HG03095 (cell line): ENCODE data around the gene ZNF692.
"Not testable (repeated sequence)": the region's sequence is repeated elsewhere in the genome, so short reads cannot be mapped to it uniquely, and the experiment has no call there.

Experiments
- ATAC-seq: cut with Tn5 transposase; IDR thresholded peaks from one replicate; pipeline ENCODE4 v1.9.1; 2021; ENCODE audit warnings: moderate library complexity; ENCODE audit not compliant: unreplicated experiment

The ZNF692 gene, protein sequence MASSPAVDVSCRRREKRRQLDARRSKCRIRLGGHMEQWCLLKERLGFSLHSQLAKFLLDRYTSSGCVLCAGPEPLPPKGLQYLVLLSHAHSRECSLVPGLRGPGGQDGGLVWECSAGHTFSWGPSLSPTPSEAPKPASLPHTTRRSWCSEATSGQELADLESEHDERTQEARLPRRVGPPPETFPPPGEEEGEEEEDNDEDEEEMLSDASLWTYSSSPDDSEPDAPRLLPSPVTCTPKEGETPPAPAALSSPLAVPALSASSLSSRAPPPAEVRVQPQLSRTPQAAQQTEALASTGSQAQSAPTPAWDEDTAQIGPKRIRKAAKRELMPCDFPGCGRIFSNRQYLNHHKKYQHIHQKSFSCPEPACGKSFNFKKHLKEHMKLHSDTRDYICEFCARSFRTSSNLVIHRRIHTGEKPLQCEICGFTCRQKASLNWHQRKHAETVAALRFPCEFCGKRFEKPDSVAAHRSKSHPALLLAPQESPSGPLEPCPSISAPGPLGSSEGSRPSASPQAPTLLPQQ

GRCh38 chr1:248858891-248859889 is at the start of gene ZNF692:
Gene ZNF692 (minus strand): TSS chr1:248859085. CDS start chr1:248858309, 776 bp downstream.
- ATAC-seq = peak; percentile 67

- peak; percentile 18 for ATAC-seq
Observed at GRCh38 chr1:248906753-248907661, 48.1 kb upstream of the ZNF692 start.

DNA sequence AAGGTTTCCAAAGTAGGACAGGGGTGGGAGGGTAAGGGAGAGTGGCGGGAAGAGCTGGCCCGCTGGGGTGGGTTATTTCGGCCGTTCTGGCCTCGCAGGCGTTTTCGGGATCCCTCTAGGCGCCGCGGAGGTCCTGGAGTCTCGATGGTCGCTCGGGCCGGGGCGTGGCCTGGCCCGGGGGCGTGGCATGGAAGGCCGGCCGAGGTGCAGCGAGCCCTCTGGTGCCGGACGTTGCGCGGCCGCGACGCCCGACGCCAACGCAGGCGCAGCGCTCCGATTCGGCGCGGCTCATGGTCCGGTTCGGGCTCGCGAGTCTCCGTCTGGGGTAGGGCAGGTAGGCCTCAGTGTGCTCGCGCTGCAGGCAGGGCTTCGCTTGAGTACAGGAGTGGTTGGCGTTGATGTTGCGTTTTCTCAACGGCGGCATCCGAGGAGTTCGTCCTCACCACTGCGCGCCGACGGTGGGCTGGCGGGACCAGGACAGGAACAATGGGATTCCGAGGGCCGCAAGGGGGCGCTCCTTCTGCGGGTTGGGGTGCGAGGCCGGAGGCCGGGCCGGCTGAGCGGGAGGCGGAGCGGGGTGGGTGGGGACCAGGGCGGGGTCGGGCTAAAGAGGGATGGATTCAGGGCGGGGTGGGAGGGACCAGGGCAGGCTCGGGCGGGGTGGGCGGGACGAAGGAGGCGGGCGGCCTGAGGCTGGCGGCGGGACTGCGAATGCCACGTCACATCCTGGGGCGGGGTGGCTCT is 47.3 kb upstream of the ZNF692 start, which contains the start of gene PGBD2:
TSS of gene PGBD2 (plus strand) at position 227 of the 744 bp plus-strand sequence. CDS start 7,628 bp downstream, outside the sequence.
- ATAC-seq = peak; percentile 92

DNA sequence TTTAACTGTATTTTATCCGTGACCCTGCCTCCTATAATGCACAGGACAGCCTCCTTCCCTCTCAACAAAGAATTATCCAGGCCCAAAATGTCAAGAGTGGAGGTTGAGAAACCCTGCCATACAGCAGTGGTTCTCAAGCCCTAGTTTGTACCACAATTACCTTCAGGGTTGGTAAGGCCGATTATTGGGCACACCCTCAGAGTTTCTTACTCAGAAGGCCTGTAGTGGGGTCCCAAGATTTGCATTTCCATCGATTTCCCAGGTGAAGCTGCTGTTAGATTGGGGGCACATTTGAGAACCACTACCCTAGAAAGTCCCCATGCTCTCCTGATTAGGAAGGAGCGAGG is 46.8 kb upstream of the ZNF692 start:
- ATAC-seq = no peak

- ATAC-seq = no peak
Observed at GRCh38 chr1:248904437-248905216, 45.7 kb upstream of the ZNF692 start.

DNA sequence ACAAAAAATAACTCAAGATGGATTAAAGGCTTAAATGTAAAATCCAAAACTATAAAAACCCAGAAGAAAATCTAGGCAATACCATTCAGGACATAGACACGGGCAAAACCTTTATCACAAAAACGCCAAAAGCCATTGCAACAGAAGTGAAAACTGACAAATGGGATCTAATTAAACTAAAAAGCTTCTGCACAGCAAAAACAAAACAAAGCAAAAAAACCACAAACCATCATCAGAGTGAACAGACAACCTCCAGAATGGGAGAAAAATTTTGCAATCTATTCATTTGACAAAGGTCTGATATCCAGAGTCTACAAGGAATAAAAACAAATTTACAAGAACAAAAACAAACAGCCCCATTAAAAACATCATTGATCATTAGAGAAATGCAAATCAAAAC is 42.7 kb upstream of the ZNF692 start:
- no peak for ATAC-seq

DNA sequence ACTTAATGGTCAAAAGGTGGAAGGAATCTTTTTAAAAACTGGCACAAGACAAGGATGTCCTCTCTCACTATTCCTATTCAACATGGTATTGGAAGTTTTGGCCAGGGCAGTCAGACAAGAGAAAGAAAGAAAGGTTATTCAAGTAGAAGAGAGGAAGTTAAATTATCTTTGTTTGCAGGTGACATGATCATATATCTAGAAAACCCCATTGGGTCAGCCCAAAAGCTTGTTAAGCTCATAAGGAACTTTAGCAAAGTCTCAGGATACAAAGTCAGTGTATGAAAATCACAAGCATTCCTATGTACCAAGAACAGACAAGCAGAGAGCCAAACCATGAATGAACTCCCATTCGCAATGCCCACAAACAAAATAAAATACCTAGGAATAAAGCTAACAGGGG is 41.8 kb upstream of the ZNF692 start:
- ATAC-seq = no peak

DNA sequence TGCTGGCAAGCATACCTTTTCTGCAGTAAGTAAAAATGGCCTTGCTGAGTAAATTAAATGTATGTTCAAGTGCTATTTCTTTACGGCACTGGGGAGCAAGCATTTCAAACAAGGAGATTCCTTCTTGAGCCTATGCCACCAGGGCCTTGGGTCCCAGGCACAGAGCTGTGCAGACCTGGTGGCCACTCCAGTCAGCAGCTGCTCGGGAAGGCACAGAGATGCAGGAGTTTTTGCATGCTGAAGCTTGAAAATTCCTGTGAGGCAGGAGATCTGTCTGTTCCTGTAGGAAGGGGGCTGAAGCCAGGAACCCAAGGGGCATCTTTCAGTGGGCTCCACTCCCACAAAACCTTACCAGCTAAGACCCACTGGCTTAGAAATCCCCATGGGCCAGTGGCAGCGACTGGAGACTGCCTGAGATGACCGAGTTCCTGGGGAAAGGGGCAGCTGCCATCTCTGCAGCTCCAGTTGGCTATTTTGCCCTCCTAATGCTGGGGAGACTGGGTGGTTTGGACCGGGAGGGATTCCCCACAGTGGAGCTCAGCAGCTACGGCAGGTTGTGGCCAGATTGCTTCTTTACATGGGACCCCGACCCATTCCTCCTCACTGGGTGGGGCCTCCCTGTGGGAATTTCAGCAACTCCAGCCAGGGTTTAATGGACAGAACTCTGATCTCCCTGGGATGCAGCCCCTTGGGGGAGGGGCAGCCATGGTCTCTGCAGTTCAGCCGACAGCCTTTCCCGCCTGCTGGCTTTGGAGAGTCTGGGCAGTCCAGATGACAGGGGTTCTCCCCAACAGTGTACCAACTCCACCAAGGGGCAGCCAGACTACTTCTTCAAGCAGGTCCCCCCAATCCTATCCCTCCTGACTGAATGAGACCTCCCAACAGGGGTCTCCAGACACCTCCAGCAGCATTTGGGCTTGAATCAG is 38.8 kb upstream of the ZNF692 start:
- no peak for ATAC-seq

DNA sequence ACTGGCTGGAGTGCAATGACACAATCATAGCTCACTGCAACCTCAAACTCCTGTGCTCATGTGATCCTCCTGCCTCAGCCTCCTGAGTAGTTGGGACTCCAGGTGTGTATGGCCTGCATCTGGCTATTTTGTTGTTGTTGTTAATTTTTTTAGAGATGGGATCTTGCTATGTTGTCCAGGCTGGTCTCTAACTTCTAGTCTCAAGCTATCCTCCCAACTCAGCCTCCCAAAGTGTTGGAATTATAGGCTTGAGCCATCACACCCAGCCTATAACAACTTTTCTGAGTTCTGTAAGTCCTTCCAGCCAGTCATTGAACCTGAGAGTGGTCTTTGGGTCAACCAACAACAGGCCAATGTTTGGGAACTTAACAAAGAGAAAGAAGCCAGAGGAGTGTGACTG is 36.0 kb upstream of the ZNF692 start:
- ATAC-seq = no peak

- no peak for ATAC-seq
Observed at GRCh38 chr1:248892590-248892989, 33.7 kb upstream of the ZNF692 start.

DNA sequence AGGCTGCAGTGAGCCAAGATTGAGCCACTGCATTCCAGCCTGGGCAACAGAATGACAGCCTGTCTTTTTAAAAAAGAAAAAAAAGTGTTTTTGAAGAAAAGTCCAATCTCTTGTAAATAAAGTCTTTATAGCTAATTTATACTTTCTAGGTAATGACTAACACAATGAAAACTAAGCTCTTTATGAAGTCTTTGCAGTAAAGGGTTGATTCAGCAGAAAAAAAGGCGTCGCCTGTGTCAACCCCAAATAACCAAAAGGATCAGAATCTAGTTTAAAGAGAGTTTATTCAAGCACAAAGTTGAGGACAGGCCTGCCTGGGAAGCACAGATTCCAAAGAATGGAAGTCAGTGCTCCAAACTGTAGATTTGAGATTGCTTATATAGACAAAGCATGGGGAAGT is 32.9 kb upstream of the ZNF692 start:
- ATAC-seq = no peak

DNA sequence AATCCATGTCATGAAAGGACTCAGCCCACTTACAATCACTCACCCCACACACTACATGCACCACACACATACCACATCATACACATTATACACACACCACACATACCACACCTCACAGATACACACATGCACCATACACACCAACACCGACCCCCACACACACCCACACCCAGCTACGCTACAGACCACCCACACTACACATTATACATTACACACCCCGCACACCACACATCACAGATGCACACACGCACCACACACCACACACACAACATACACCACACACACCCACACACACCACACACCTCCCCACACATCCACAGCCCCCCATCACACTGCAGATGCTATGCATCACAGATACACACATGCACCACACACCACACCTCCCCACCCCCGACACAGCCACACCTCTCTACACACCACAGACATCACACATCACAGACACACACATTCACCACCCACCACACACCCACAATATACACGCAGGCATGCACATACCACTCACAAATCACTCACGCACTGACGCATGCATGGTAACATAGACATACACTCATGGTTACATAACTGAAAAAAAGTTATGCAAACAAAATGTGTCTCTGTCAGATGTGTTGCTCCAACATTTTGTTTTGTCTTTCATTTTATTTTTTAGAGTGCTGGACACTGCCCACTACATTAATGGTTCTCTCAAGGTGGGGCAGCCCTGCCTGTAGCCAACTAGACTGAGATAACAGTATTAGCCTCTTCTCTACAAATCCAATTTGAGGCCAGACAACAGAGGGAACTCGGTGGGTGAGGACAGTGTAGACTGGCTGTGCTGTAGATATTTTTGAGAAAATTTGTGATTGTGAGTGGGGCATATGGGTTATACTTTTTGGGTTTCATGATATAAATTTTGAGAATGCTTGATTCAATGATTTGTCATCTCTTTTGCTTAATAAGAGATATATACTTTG is 31.9 kb upstream of the ZNF692 start:
- ATAC-seq = no peak

- ATAC-seq = not testable (repeated sequence)
Observed at GRCh38 chr1:248889914-248890243, 31.0 kb upstream of the ZNF692 start.

DNA sequence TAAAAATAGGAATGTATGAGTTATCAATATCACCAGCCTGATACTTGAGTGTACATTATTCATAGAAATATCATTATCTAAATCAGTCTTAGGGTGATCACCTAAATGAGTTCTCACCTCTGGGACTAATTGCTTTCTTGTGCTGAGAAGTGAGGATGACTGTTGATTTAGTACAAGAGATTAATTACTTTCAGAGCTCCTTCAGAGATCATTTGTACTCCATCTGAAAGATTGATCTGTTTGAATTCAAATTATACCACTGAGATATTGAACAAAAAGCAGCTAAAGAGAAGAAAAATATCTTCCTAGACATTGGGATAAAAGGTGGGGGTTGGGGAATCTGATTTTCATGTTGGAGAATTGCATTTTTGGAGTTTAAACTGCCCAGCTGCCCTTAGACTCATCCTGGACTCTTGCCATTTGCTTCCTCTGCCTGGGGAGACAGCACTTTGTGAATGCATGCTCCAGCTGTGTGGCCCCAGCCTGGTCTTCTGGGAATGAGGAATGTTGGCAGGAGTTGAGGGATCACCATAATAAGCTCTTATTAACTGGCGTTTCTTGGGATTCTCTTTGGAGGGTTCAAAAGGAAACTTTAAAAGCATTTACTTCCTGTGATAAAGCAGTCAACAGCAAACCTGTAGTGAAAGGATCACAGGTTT is 27.5 kb upstream of the ZNF692 start:
- ATAC-seq = no peak

DNA sequence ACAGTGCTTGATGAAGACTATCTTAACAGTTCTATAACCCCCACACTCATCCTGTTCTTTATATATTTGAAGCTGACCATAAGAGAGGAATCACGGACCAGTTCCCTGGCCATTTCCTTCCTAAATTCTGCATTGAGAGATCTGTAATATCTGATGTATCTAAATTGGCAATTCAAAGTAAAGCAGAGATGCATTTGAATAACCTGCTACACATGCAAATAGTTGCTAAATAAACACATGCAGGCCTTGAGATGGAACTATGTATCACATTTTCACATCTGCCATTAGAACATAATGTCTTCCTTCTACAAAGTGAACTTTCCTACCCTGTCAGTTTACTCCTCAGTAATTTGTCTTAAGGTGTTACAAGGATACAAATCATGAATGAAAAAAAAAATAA is 26.8 kb upstream of the ZNF692 start:
- ATAC-seq = no peak

DNA sequence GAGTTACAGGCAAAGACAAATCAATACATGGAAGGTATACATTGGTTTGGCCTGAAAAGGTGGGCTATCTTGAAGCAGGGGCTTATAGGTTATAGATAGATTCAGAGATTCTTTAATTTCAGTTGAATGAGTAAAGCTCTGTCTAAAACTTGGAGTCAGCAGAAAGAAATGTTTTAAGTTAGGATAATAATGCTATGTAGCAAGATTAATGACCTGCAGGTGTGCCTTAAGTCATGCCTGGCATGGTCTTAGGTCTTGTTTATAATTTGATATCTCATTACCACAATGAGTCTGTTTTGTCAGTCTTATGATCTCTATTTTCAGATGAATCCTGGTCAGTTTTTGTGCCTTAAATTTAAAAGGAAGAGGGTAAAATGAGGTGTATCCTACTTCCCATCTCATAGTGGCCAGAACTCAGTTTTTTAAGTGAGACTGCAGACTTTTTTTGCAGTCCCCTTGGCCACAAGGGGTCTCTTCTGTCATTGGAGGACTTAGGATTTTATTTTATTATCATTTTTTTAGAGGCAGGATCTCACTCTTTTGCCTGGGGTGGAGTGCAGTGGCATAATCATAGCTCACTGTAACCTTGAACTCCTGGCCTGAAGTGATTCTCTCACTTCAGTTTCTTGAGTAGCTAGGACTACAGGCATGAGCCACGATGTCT is 25.9 kb upstream of the ZNF692 start:
- ATAC-seq = no peak
